ENCODE measurements around the gene CPHXL2.

Gene CPHXL2

GRCh38 chr16:75640598-75640997 is 36.2 kb downstream of the CPHXL2 start:
- no peak for DNase-seq (ENCODE audit: low read depth)

- DNase-seq (ENCODE audit: low read depth), result no peak
Measured at GRCh38 chr16:75635036-75635435, 41.8 kb downstream of the CPHXL2 start.

- no peak for DNase-seq (ENCODE audit: low read depth)
Measured at GRCh38 chr16:75632857-75633256, 44.0 kb downstream of the CPHXL2 start.

GRCh38 chr16:75630052-75630451 is 46.8 kb downstream of the CPHXL2 start:
- DNase-seq (ENCODE audit: low read depth), result no peak

- no peak for DNase-seq (ENCODE audit: low read depth)
Measured at GRCh38 chr16:75629132-75629531, 47.7 kb downstream of the CPHXL2 start.

- no peak for DNase-seq (ENCODE audit: low read depth)
Measured at GRCh38 chr16:75628351-75628750, 48.5 kb downstream of the CPHXL2 start.

- no peak for DNase-seq (ENCODE audit: low read depth)
Measured at GRCh38 chr16:75627851-75628250, 49.0 kb downstream of the CPHXL2 start.

- DNase-seq (ENCODE audit: low read depth), result no peak
Measured at GRCh38 chr16:75626806-75627205, 50.0 kb downstream of the CPHXL2 start.

GRCh38 chr16:75624921-75625334 is 51.9 kb downstream of the CPHXL2 start:
- no peak for DNase-seq (ENCODE audit: low read depth)

- peak; percentile 95 for DNase-seq (ENCODE audit: low read depth)
Measured at GRCh38 chr16:75622761-75623605, 53.8 kb downstream of the CPHXL2 start, which contains the start of gene ADAT1. TSS of gene ADAT1 (minus strand) at chr16:75623281. CDS start at chr16:75620799, 2,482 bp downstream.

GRCh38 chr16:75621170-75621477 is 55.7 kb downstream of the CPHXL2 start:
- no peak for DNase-seq (ENCODE audit: low read depth)

GRCh38 chr16:75620326-75621169 is 56.3 kb downstream of the CPHXL2 start:
- no peak for DNase-seq (ENCODE audit: low read depth)

GRCh38 chr16:75618780-75619179 is 58.0 kb downstream of the CPHXL2 start:
- DNase-seq (ENCODE audit: low read depth), result no peak

- DNase-seq (ENCODE audit: low read depth), result no peak
Measured at GRCh38 chr16:75617121-75617520, 59.7 kb downstream of the CPHXL2 start.

GRCh38 chr16:75616521-75617010 is 60.2 kb downstream of the CPHXL2 start:
- DNase-seq (ENCODE audit: low read depth), result no peak

- no peak for DNase-seq (ENCODE audit: low read depth)
Measured at GRCh38 chr16:75615619-75616018, 61.2 kb downstream of the CPHXL2 start.

- no peak for DNase-seq (ENCODE audit: low read depth)
Measured at GRCh38 chr16:75614066-75614897, 62.5 kb downstream of the CPHXL2 start.

Measured in fibroblast of the conjunctiva (primary cell).